H1 (cell line): ENCODE results near the gene PTPRR. TPM values are rescaled to one million over a fixed set of nuclear protein-coding genes. Genes with fewer than 3 reads are reported as not detected.
A peak's percentile ranks its signal among the peaks of the same experiment; 100 is the strongest.

ENCODE experiments used
- CTCF ChIA-PET: fragments of 300-600 bp; sonication (Branson Sonifier 250); formaldehyde crosslinking; loops from one replicate; lab custom pipeline; 2021; ENCODE audit not compliant: partially characterized antibody; lab: Charles Lee
- POLR2A ChIA-PET: fragments of 300-600 bp; sonication (Branson Sonifier 250); formaldehyde crosslinking; loops from one replicate; lab custom pipeline; 2021; ENCODE audit warnings: inconsistent platforms; ENCODE audit not compliant: partially characterized antibody; lab: Charles Lee
- DNase-seq, 2 experiments: peaks; one replicate each; pipeline versions ENCODE4 v3.0.0 to v3.0.0-alpha.2; 2010 to 2022; ENCODE audit warnings: low spot score in 2 of 2, low read depth in 1 of 2, mixed read lengths in 1 of 2
- FAIRE-seq: peaks from 2 replicates; lab custom pipeline; 2011; peaks lifted over from hg19 to GRCh38; lab: Jason Lieb, UNC
- H2AFZ ChIP-seq: 2 replicates; pipeline ENCODE4 v1.8.1; 2012; ENCODE audit warnings: low read length, inconsistent platforms
- H2AK5ac ChIP-seq: 2 replicates; pipeline ENCODE4 v1.6.1; 2013; ENCODE audit warnings: low read depth, low read length
- H2BK120ac ChIP-seq: replicated peaks from 2 replicates; pipeline ENCODE3; 2013; ENCODE audit warnings: low read depth, low read length, inconsistent platforms
- H2BK12ac ChIP-seq: 2 replicates; pipeline ENCODE4 v1.6.1; 2013; ENCODE audit warnings: low read depth, low read length
- H2BK15ac ChIP-seq: 2 replicates; pipeline ENCODE4 v1.6.1; 2013; ENCODE audit warnings: low read length
- H2BK20ac ChIP-seq: 2 replicates; pipeline ENCODE4 v1.6.1; 2013; ENCODE audit warnings: low read length
- H2BK5ac ChIP-seq: 2 replicates; pipeline ENCODE4 v1.6.1; 2013; ENCODE audit warnings: low read depth, low read length
- H3K14ac ChIP-seq: 2 replicates; pipeline ENCODE4 v1.6.1; 2013; ENCODE audit warnings: inconsistent platforms; ENCODE audit not compliant: insufficient read length
- H3K18ac ChIP-seq: 2 replicates; pipeline ENCODE4 v1.6.1; 2013; ENCODE audit warnings: low read length; ENCODE audit errors: extremely low read depth
- H3K23ac ChIP-seq: 2 replicates; pipeline ENCODE4 v1.6.1; 2013; ENCODE audit warnings: inconsistent platforms; ENCODE audit not compliant: insufficient read length
- H3K23me2 ChIP-seq: 2 replicates; pipeline ENCODE4 v1.6.1; 2013; ENCODE audit warnings: low read depth, low read length
- H3K27ac ChIP-seq: 2 replicates; pipeline ENCODE4 v1.6.1; 2011; ENCODE audit warnings: low read depth, low read length, inconsistent platforms
- H3K27me3 ChIP-seq, 4 experiments: replicated peaks in 1 of 4; 1 replicate in 1 of 4; 2 replicates in 3 of 4; pipeline versions ENCODE4 v1.6.1 to v1.8.1; 2011 to 2013; ENCODE audit warnings: low read length in 3 of 4, mild to moderate bottlenecking in 3 of 4, inconsistent platforms in 2 of 4, mixed read lengths in 2 of 4, moderate library complexity in 1 of 4; ENCODE audit not compliant: control insufficient read depth in 3 of 4, insufficient read depth in 3 of 4; ENCODE audit errors: extremely low read depth in 1 of 4
- H3K36me3 ChIP-seq, 4 experiments: 2 replicates each; pipeline versions ENCODE4 v1.6.1 to v1.8.1; 2011 to 2013; ENCODE audit warnings: mild to moderate bottlenecking in 4 of 4, low read length in 3 of 4, moderate library complexity in 2 of 4, control low read depth in 1 of 4, inconsistent platforms in 1 of 4; ENCODE audit not compliant: insufficient read depth in 4 of 4, control insufficient read depth in 2 of 4
- H3K4ac ChIP-seq: replicated peaks from 2 replicates; pipeline ENCODE3; 2013; ENCODE audit warnings: low read length, low read depth, mixed read lengths, inconsistent platforms; ENCODE audit not compliant: insufficient read length
- H3K4me1 ChIP-seq, 4 experiments: replicated peaks in 1 of 4; 1 replicate in 1 of 4; 2 replicates in 3 of 4; pipeline versions ENCODE4 v1.6.1 to v1.8.1; 2011 to 2013; ENCODE audit warnings: low read length in 3 of 4, inconsistent platforms in 2 of 4, mixed read lengths in 1 of 4; ENCODE audit not compliant: insufficient read depth in 4 of 4, control insufficient read depth in 3 of 4
- H3K4me2 ChIP-seq, 2 experiments: 2 replicates each; pipeline versions ENCODE4 v1.6.1 to v1.8.1; 2011 to 2013; ENCODE audit warnings: low read depth in 2 of 2, low read length in 2 of 2, control low read depth in 1 of 2, inconsistent platforms in 1 of 2, mild to moderate bottlenecking in 1 of 2; ENCODE audit not compliant: insufficient read depth in 1 of 2
- H3K4me3 ChIP-seq, 4 experiments: fragments of 200-600, 300-600 bp in 1 of 4; sonication (generic), shearing (Covaris generic), sonication (Bioruptor Twin) in 1 of 4; 2 replicates each; pipeline versions ENCODE4 v1.5.1 to v1.8.1; 2011 to 2016; ENCODE audit warnings: low read length in 4 of 4, low read depth in 3 of 4, control low read depth in 2 of 4, inconsistent platforms in 2 of 4, mild to moderate bottlenecking in 2 of 4, mixed read lengths in 1 of 4, moderate library complexity in 1 of 4; ENCODE audit not compliant: insufficient read depth in 2 of 4; ENCODE audit errors: extremely low read depth in 1 of 4
- H3K56ac ChIP-seq: replicated peaks from 2 replicates; pipeline ENCODE3; 2013; ENCODE audit warnings: low read depth, mild to moderate bottlenecking, mixed read lengths, low read length, inconsistent platforms; ENCODE audit not compliant: insufficient read length
- H3K79me1 ChIP-seq: 2 replicates; pipeline ENCODE4 v1.6.1; 2013; ENCODE audit warnings: low read depth, low read length, control low read depth
- H3K79me2 ChIP-seq, 2 experiments: 2 replicates each; pipeline versions ENCODE4 v1.6.1 to v1.8.1; 2012 to 2013; ENCODE audit warnings: low read length in 2 of 2, mild to moderate bottlenecking in 2 of 2, inconsistent platforms in 1 of 2; ENCODE audit not compliant: insufficient read depth in 2 of 2, control insufficient read depth in 1 of 2
- H3K9ac ChIP-seq, 4 experiments: replicated peaks in 1 of 4; 1 replicate in 1 of 4; 2 replicates in 3 of 4; pipeline versions ENCODE4 v1.6.1 to v1.8.1; 2011 to 2013; ENCODE audit warnings: low read depth in 3 of 4, low read length in 3 of 4, control low read depth in 2 of 4, mild to moderate bottlenecking in 2 of 4, moderate library complexity in 2 of 4, inconsistent platforms in 1 of 4; ENCODE audit errors: extremely low read depth in 1 of 4
- H3K9me3 ChIP-seq, 2 experiments: 2 replicates each; pipeline versions ENCODE4 v1.6.1 to v1.8.1; 2012 to 2013; ENCODE audit warnings: mild to moderate bottlenecking in 2 of 2, moderate library complexity in 2 of 2, control low read depth in 1 of 2, inconsistent platforms in 1 of 2, low read depth in 1 of 2, low read length in 1 of 2, mixed read lengths in 1 of 2; ENCODE audit not compliant: insufficient read depth in 2 of 2
- H4K20me1 ChIP-seq, 2 experiments: replicated peaks in 1 of 2; 2 replicates each; pipeline versions ENCODE3 to v1.8.1; 2011 to 2013; ENCODE audit warnings: inconsistent platforms in 2 of 2, low read length in 2 of 2, mild to moderate bottlenecking in 1 of 2; ENCODE audit not compliant: insufficient read depth in 2 of 2, control insufficient read depth in 1 of 2
- H4K5ac ChIP-seq: 2 replicates; pipeline ENCODE4 v1.6.1; 2013; ENCODE audit warnings: low read length, low read depth, mixed read lengths, inconsistent platforms; ENCODE audit not compliant: insufficient read length
- H4K8ac ChIP-seq: 2 replicates; pipeline ENCODE4 v1.8.0; 2013; ENCODE audit warnings: mild to moderate bottlenecking, moderate library complexity, low read length, inconsistent platforms; ENCODE audit not compliant: insufficient read depth; ENCODE audit errors: extremely low read depth
- H4K91ac ChIP-seq: replicated peaks from 2 replicates; pipeline ENCODE3; 2013; ENCODE audit warnings: low read length, mixed read lengths, inconsistent platforms; ENCODE audit not compliant: insufficient read length
- BCL11A ChIP-seq, 2 experiments: IDR thresholded peaks; one replicate each; pipeline ENCODE4 v1.6.1; 2011; ENCODE audit warnings: low read depth in 2 of 2, low read length in 2 of 2, mild to moderate bottlenecking in 2 of 2
- CREB1 ChIP-seq: IDR thresholded peaks from 2 replicates; pipeline ENCODE4 v1.6.1; 2012; ENCODE audit warnings: inconsistent platforms
- EP300 ChIP-seq, 2 experiments: IDR thresholded peaks; 1 replicate in 1 of 2; 2 replicates in 1 of 2; pipeline ENCODE4 v1.6.1; 2011 to 2012; ENCODE audit warnings: low read depth in 2 of 2, low read length in 2 of 2, mild to moderate bottlenecking in 2 of 2, borderline replicate concordance in 1 of 2, inconsistent platforms in 1 of 2, moderate library complexity in 1 of 2
- MAFK ChIP-seq: IDR thresholded peaks from 2 replicates; pipeline ENCODE4 v1.6.1; 2012; ENCODE audit warnings: low read depth, mild to moderate bottlenecking, improper control_type of control experiment, low read length
- SIRT6 ChIP-seq: IDR thresholded peaks from one replicate; pipeline ENCODE4 v1.7.1; 2012; ENCODE audit warnings: low read length, inconsistent platforms
- SIX5 ChIP-seq: IDR thresholded peaks from 2 replicates; pipeline ENCODE4 v1.6.1; 2011; ENCODE audit warnings: mild to moderate bottlenecking, low read depth, low read length
- TBP ChIP-seq: IDR thresholded peaks from 2 replicates; pipeline ENCODE4 v1.6.1; 2011; ENCODE audit warnings: low read depth, low read length, improper control_type of control experiment
- TCF12 ChIP-seq: IDR thresholded peaks from 2 replicates; pipeline ENCODE4 v1.6.1; 2011; ENCODE audit warnings: low read depth, mild to moderate bottlenecking, low read length
- WGBS, 2 experiments: shearing (Covaris generic) in 1 of 2; methylation state at CpG; one replicate each; pipeline versions ENCODE4 v1.1.6 to v1.1.7; 2013 to 2015; ENCODE audit warnings: low lambda C conversion rate in 2 of 2, mixed read lengths in 2 of 2, inconsistent platforms in 1 of 2, low coverage in 1 of 2, missing lambda C conversion rate in 1 of 2; ENCODE audit not compliant: insufficient replicate concordance in 2 of 2, insufficient coverage in 1 of 2, insufficient read length in 1 of 2; ENCODE audit errors: extremely low coverage in 1 of 2, missing lambda C conversion rate in 1 of 2; 5-methylcytosine and 5-hydroxymethylcytosine counted together
- polyA plus RNA-seq, 7 experiments: library from polyadenylated mRNA; depleted of rRNA in 3 of 7; stranded (reverse) in 5 of 7; unstranded in 2 of 7; fragments of >200 nt in 5 of 7; fragments of 200-250 nt in 2 of 7; gene quantifications; 1 replicate in 5 of 7; 2 replicates in 1 of 7; 4 replicates in 1 of 7; pipeline versions ENCODE4 v1.2.1 to v1.2.3, GENCODE V29; 2011 to 2013; ENCODE audit warnings: missing spikeins in 2 of 7, mixed read lengths in 2 of 7
- total RNA-seq: library from RNA; stranded (reverse); fragmentation: NEBNext Ultra II Directional; extraction: Animal tissue kit (Norgen Biotek cat#: 25700); gene quantifications from 2 replicates; pipeline ENCODE4 v1.2.1, GENCODE V29; 2021

The PTPRR gene
- total and polyA plus RNA-seq, 2 of the 8 experiments (the other 6 are each of a cell fraction or from before 2014, with no cell fraction given): 0.07 to 0.35 TPM

DNA sequence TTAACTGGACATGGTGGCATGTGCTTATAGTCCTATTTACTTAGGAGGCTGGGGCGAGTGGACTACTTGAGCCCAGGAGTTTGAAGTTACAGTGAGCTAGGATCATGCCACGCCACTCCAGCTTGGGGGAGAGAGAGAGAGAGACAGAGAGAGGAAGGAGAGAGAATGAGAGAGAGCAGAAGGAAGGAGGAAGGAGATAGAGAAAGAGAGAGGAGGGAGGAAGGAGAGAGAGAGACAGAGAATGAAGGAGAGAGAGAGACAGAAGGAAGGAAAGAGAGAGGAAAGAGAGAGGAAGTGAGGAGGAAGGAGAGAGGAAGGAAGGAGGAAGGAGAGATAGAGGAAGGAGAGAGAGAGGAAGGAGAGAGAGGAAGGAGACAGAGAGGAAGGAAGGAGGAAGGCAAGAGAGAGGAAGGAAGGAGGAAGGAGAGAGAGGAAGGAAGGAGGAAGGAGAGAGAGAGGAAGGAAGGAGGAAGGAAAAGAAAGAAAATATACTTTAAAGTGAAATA, 189.8 kb downstream of the PTPRR start:
- POLR2A ChIA-PET: no interaction called here
- Histone ChIP-seq H3K36me3 (no peaks in the 10 kb centered on the region), H4K91ac (no peak overlapping the region), H3K4me3 (no peak overlapping the region), H3K4me1 (no peaks in the 10 kb centered on the region), H2BK12ac (no peak overlapping the region), H3K9me3 (peaks cover 3 to 4% of the 10 kb centered on the region in 2 experiments; a peak in 3 of 4 replicates), H2AK5ac (no peak overlapping the region), H4K8ac (no peak overlapping the region), H3K56ac (no peak overlapping the region), H3K14ac (no peak overlapping the region), H2BK20ac (peak overlapping the region; percentile 1; the same call in 1 of the 2 replicates), H2AFZ (no peak overlapping the region), H2BK5ac (no peak overlapping the region), H3K18ac (no peak overlapping the region), H3K27me3 (no peaks in the 10 kb centered on the region), H3K23ac (no peak overlapping the region), H3K23me2 (peaks cover 1% of the 10 kb centered on the region; the same call in 1 of the 2 replicates), H4K5ac (no peak overlapping the region), H3K4ac (no peak overlapping the region), H3K27ac (no peak overlapping the region), H3K79me2 (no peaks in the 10 kb centered on the region), H2BK15ac (no peak overlapping the region), H3K4me2 (no peak overlapping the region), H3K9ac (no peak overlapping the region), H3K79me1 (no peaks in the 10 kb centered on the region), H2BK120ac (no peak overlapping the region), H4K20me1 (no peaks in the 10 kb centered on the region)
- DNase-seq (no peak), FAIRE-seq (no peak)
- no peak for TF ChIP-seq BCL11A (IDR thresholded peaks at IDR 0.05; ENCODE audit: low read depth in 2 of 2, low read length in 2 of 2)
- no peak for TF ChIP-seq TBP
- TF ChIP-seq CREB1: no peak
- TF ChIP-seq SIX5: no peak
- TF ChIP-seq TCF12: no peak
- TF ChIP-seq MAFK: no peak
- TF ChIP-seq EP300 (IDR thresholded peaks at IDR 0.05; ENCODE audit: borderline replicate concordance in 1 of 2, low read depth in 2 of 2, low read length in 2 of 2): no peak
- TF ChIP-seq SIRT6: no peak
- WGBS, 2 experiments: 95% methylated on average over 2 of the region's 2 CpGs; no CpG with 5 or more reads in 1 of the 2 experiments
- CTCF ChIA-PET: interaction anchor here (0.6 to 10.5 kb wide), 18 partner anchors 58 to 1081 kb away, joined by 3 to 80 read pairs (median 4); no protein-coding TSS in a partner anchor
